ENCODE data around the gene ARHGEF3. TPM values are rescaled to one million over a fixed set of nuclear protein-coding genes. Genes with fewer than 3 reads are reported as not detected.
"Not testable (repeated sequence)": the region's sequence is repeated elsewhere in the genome, so short reads cannot be mapped to it uniquely, and the experiment has no call there.

Gene ARHGEF3
- total RNA-seq, 1 donor from 2014 or later, result 0.52 TPM

DNA sequence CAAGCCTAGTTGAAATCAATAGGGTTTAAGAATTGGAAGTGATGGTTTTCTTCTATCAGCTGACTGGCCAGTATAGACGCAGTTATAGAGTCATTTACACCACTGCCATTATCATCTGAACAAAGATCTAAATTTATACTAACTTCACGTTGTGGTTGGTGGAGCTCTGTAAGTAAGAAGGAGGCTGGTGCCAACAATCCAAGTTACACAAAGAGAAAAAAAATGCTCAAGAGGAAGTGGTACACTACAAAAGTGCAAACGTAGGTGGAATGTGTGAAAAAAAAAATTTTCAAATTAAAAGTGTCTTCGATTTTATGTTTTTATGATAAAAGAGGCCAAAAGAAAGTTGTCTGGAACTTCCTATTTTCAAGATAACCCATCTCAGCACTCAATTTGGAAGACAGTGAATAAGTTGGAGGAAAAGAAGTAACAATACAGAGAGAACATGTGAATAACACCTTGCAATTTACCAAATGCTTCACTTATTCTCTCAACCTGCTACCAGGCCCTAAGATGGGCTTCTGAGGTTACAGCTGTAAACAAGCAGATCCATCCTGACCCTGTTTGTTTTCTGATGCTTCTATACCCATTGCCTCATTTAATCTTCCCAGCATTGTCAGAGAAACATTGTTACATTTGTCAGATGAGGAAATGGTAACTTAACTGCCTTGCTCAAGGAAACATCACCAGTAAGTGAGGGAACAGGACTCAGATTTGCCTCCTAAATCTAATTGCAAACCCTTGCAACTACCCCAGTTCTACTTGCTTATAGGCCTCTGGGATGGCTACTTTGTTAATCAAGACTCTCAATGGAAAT, 106.7 kb downstream of the ARHGEF3 start:
- Histone ChIP-seq H3K4me3 (no peak overlapping the region), H2AFZ (replicated peaks) (no peak overlapping the region), H4K20me1 (ENCODE audit: low read depth) (no peaks in the 10 kb centered on the region), H3F3A (ENCODE audit: low read depth) (no peaks in the 10 kb centered on the region), H3K4me1 (no peaks in the 10 kb centered on the region), H3K27me3 (no peaks in the 10 kb centered on the region), H3K9ac (no peak overlapping the region), H3K79me2 (ENCODE audit: low read depth) (no peaks in the 10 kb centered on the region), H3K9me3 (ENCODE audit: low read depth) (no peaks in the 10 kb centered on the region), H3K4me2 (no peak overlapping the region), H3K36me3 (no peaks in the 10 kb centered on the region), H3K27ac (no peak overlapping the region)
- Mint-ChIP-seq H3K4me1 (no peaks in the 10 kb centered on the region), H3K27ac (no peak overlapping the region), H3K9me3 (no peaks in the 10 kb centered on the region), H3K36me3 (no peaks in the 10 kb centered on the region), H3K27me3 (ENCODE audit: insufficient read depth, low read depth) (no peaks in the 10 kb centered on the region), H3K4me3 (no peak overlapping the region)
- TF ChIP-seq, protein P1, sequence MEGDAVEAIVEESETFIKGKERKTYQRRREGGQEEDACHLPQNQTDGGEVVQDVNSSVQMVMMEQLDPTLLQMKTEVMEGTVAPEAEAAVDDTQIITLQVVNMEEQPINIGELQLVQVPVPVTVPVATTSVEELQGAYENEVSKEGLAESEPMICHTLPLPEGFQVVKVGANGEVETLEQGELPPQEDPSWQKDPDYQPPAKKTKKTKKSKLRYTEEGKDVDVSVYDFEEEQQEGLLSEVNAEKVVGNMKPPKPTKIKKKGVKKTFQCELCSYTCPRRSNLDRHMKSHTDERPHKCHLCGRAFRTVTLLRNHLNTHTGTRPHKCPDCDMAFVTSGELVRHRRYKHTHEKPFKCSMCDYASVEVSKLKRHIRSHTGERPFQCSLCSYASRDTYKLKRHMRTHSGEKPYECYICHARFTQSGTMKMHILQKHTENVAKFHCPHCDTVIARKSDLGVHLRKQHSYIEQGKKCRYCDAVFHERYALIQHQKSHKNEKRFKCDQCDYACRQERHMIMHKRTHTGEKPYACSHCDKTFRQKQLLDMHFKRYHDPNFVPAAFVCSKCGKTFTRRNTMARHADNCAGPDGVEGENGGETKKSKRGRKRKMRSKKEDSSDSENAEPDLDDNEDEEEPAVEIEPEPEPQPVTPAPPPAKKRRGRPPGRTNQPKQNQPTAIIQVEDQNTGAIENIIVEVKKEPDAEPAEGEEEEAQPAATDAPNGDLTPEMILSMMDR (IDR thresholded peaks at IDR 0.05), result no peak
- TF ChIP-seq EZH2 (IDR thresholded peaks at IDR 0.05) (no peak), EZH2phosphoT487 (IDR thresholded peaks at IDR 0.05) (no peak)
- no peak for DNase-seq (ENCODE audit: low spot score)

DNA sequence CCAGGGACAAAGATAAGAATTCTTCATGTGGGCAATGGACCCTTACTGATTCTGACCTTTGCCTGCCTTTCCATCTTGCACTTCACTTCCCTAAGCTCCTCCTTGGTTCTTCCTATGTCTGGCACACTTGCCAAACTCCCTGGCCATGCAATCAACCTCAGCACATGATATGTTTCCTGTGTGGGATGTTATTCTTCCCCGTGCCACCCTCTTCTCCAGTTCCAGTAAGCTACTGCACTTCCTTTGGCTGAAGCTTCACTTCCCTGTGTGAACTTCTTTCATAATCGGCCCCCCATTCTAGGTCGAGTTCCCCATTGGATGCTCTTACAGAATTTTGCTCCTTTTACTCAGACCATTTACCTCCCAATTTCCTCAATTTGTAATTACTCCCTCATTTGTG, 108.0 kb downstream of the ARHGEF3 start:
- Histone ChIP-seq H3F3A (ENCODE audit: low read depth) (no peaks in the 10 kb centered on the region), H3K27ac (no peak overlapping the region), H2AFZ (replicated peaks) (no peak overlapping the region), H3K36me3 (no peaks in the 10 kb centered on the region), H3K4me1 (no peaks in the 10 kb centered on the region), H3K4me3 (no peak overlapping the region), H3K9me3 (ENCODE audit: low read depth) (no peaks in the 10 kb centered on the region), H3K27me3 (no peaks in the 10 kb centered on the region), H3K9ac (no peak overlapping the region), H4K20me1 (ENCODE audit: low read depth) (no peaks in the 10 kb centered on the region), H3K79me2 (ENCODE audit: low read depth) (no peaks in the 10 kb centered on the region), H3K4me2 (no peak overlapping the region)
- Mint-ChIP-seq H3K27ac (no peak overlapping the region), H3K27me3 (ENCODE audit: insufficient read depth, low read depth) (no peaks in the 10 kb centered on the region), H3K36me3 (no peaks in the 10 kb centered on the region), H3K9me3 (no peaks in the 10 kb centered on the region), H3K4me1 (no peaks in the 10 kb centered on the region), H3K4me3 (no peak overlapping the region)
- TF ChIP-seq EZH2phosphoT487 (IDR thresholded peaks at IDR 0.05) (no peak), EZH2 (IDR thresholded peaks at IDR 0.05) (no peak)
- TF ChIP-seq, protein P1 (IDR thresholded peaks at IDR 0.05), result no peak
- no peak for DNase-seq (ENCODE audit: low spot score)

DNA sequence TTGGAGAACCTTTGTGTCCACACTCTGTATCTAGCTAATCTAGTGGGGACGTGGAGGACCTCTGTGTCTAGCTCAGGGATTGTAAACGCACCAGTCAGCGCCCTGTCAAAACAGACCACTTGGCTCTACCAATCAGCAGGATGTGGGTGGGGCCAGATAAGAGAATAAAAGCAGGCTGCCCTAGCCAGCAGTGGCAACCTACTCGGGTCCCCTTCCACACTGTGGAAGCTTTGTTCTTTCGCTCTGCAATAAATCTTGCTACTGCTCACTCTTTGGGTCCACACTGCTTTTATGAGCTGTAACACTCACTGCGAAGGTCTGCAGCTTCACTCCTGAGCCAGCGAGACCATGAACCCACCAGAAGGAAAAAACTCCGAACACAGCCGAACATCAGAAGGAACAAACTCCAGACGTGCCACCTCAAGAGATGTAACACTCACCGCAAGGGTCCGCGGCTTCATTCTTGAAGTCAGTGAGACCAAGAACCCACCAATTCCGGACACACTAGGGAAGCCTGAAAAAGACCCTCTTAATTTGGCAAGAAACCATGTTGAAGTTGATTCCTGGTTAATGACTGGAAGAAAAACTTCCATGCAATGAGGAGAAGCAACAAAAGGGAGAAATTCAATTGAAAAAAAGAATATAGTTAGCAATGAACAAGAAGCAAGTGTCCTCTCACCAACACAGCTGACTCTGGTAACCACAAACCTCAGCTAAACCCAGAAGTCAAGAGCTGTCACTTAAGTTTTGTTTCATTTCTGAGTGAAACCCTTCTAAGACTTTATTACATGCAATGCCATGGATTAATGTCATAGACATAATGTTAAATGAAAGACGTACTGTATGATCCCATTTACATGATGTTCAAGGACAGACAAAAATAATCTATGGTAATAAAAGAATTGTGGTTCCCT, 109.0 kb downstream of the ARHGEF3 start:
- H2AFZ ChIP-seq (replicated peaks); H3K27me3 ChIP-seq; H3K4me3 ChIP-seq; H4K20me1 ChIP-seq (ENCODE audit: low read depth); H3F3A ChIP-seq (ENCODE audit: low read depth); H3K9me3 Mint-ChIP-seq; DNase-seq (ENCODE audit: low spot score); H3K79me2 ChIP-seq (ENCODE audit: low read depth); H3K4me1 ChIP-seq; H3K9me3 ChIP-seq (ENCODE audit: low read depth); H3K27me3 Mint-ChIP-seq (ENCODE audit: insufficient read depth, low read depth); H3K36me3 ChIP-seq; H3K36me3 Mint-ChIP-seq; H3K4me1 Mint-ChIP-seq; H3K27ac Mint-ChIP-seq; H3K9ac ChIP-seq; H3K4me2 ChIP-seq; H3K4me3 Mint-ChIP-seq; H3K27ac ChIP-seq: not testable (repeated sequence)

DNA sequence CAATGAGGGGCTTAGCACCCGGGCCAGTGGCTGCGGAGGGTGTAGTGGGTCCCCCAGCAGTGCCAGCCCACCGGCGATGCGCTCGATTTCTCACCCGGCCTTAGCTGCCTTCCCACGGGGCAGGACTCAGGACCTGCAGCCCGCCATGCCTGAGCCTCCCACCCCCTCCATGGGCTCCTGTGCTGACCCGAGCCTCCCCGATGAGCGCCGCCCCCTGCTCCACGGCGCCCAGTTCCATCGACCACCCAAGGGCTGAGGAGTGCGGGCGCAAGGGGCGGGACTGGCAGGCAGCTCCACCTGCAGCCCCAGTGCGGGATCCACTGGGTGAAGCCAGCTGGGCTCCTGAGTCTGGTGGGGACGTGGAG, 109.8 kb downstream of the ARHGEF3 start:
- not testable (repeated sequence) for H3K27ac Mint-ChIP-seq; DNase-seq (ENCODE audit: low spot score); H3K36me3 ChIP-seq; H3K4me2 ChIP-seq; H3K9ac ChIP-seq; H3K79me2 ChIP-seq (ENCODE audit: low read depth); H4K20me1 ChIP-seq (ENCODE audit: low read depth); H3K4me3 Mint-ChIP-seq; H3F3A ChIP-seq (ENCODE audit: low read depth); H3K27ac ChIP-seq; H3K36me3 Mint-ChIP-seq; H3K4me1 Mint-ChIP-seq; H3K27me3 ChIP-seq; H2AFZ ChIP-seq (replicated peaks); H3K4me1 ChIP-seq; H3K9me3 Mint-ChIP-seq; H3K9me3 ChIP-seq (ENCODE audit: low read depth); H3K4me3 ChIP-seq; H3K27me3 Mint-ChIP-seq (ENCODE audit: insufficient read depth, low read depth)

Measured in neural progenitor cell (in vitro differentiated cells).